Upper lobe of right lung (tissue), 1 donor: ENCODE data around the gene ANKRD11. TPM values are rescaled to one million over a fixed set of nuclear protein-coding genes. Genes with fewer than 3 reads are reported as not detected.
"Not testable (repeated sequence)": the region's sequence is repeated elsewhere in the genome, so short reads cannot be mapped to it uniquely, and the experiment has no call there.

Experiments used
- ATAC-seq: fragments of 200-7000 bp; cut with Tn5 transposase; one replicate; pipeline ENCODE4 v1.9.1; 2020; ENCODE audit warnings: mild to moderate bottlenecking, moderate library complexity
- DNase-seq: peaks from one replicate; pipeline ENCODE4 v3.0.0-alpha.2; 2020
- H3K27ac ChIP-seq: fragments of 200-600 bp; one replicate; pipeline ENCODE4 v1.8.0; 2022
- H3K27me3 ChIP-seq: fragments of 200-600 bp; one replicate; pipeline ENCODE4 v1.8.0; 2022; ENCODE audit warnings: mild to moderate bottlenecking
- H3K36me3 ChIP-seq: fragments of 200-600 bp; one replicate; pipeline ENCODE4 v1.8.0; 2022
- H3K4me1 ChIP-seq: fragments of 200-600 bp; one replicate; pipeline ENCODE4 v1.8.0; 2022
- H3K4me3 ChIP-seq: fragments of 200-600 bp; one replicate; pipeline ENCODE4 v1.8.0; 2022; ENCODE audit warnings: mild to moderate bottlenecking
- H3K9me3 ChIP-seq: fragments of 200-600 bp; one replicate; pipeline ENCODE4 v1.8.0; 2022
- CTCF ChIP-seq: fragments of 200-600 bp; IDR thresholded peaks from one replicate; pipeline ENCODE4 v1.8.0; 2022; ENCODE audit warnings: antibody characterized with exemption
- intact Hi-C: fragments of 100-400 bp; cut with DNase I; formaldehyde crosslinking; loops from one replicate; pipeline ENCODE4 v1.11.0; 2022
- total RNA-seq: library from RNA; stranded (reverse); fragmentation: NEBNext Ultra II Directional; extraction: Animal tissue kit (Norgen Biotek cat#: 25700); gene quantifications from one replicate; pipeline ENCODE4 v1.2.1, GENCODE V29; 2021
- donor health status: DM: no; HTN: yes; CAD: no; lungs with severe emphysema.

Gene ANKRD11
- total RNA-seq, 1 donor from 2014 or later: 125 TPM

GRCh38 chr16:89334050-89334449, 156.3 kb downstream of the ANKRD11 start:
- DNase-seq (no peak), ATAC-seq (no peak)
- peak overlapping the region; percentile 20 for H3K27ac ChIP-seq
- peaks cover 65% of the 10 kb centered on the region for H3K4me1 ChIP-seq
- H3K36me3 ChIP-seq: no peaks in the 10 kb centered on the region
- H3K9me3 ChIP-seq: no peaks in the 10 kb centered on the region
- H3K4me3 ChIP-seq: no peak overlapping the region
- H3K27me3 ChIP-seq: no peaks in the 10 kb centered on the region
- intact Hi-C loops: loop anchor here (10.0 kb wide), 1 partner anchor 151 kb away; no protein-coding TSS in a partner anchor
- no peak for TF ChIP-seq CTCF

- TF ChIP-seq CTCF: peak; percentile 63
- H3K4me3 ChIP-seq, H3K27ac ChIP-seq, H3K9me3 ChIP-seq, H3K27me3 ChIP-seq, H3K36me3 ChIP-seq: not testable (repeated sequence)
- ATAC-seq (peak; percentile 84), DNase-seq (peak; percentile 52)
- peaks cover 66% of the 10 kb centered on the region for H3K4me1 ChIP-seq
- intact Hi-C loops: loop anchor here (10.0 kb wide), 1 partner anchor 151 kb away; no protein-coding TSS in a partner anchor
Measured at GRCh38 chr16:89333401-89334001, 156.9 kb downstream of the ANKRD11 start.

- TF ChIP-seq CTCF: no peak
- intact Hi-C loops: loop anchor here (10.0 kb wide), 1 partner anchor 152 kb away; no protein-coding TSS in a partner anchor
- Histone ChIP-seq H3K36me3 (no peaks in the 10 kb centered on the region), H3K4me1 (peaks cover 66% of the 10 kb centered on the region), H3K4me3 (no peak overlapping the region), H3K27me3 (no peaks in the 10 kb centered on the region), H3K9me3 (no peaks in the 10 kb centered on the region), H3K27ac (no peak overlapping the region)
- DNase-seq (peak; percentile 29), ATAC-seq (no peak)
Measured at GRCh38 chr16:89332902-89333245, 157.5 kb downstream of the ANKRD11 start.

GRCh38 chr16:89332243-89332901, 158.0 kb downstream of the ANKRD11 start:
- DNase-seq (peak; percentile 35), ATAC-seq (no peak)
- peaks cover 62% of the 10 kb centered on the region for H3K4me1 ChIP-seq
- no peak overlapping the region for H3K27ac ChIP-seq
- H3K36me3 ChIP-seq: no peaks in the 10 kb centered on the region
- no peaks in the 10 kb centered on the region for H3K27me3 ChIP-seq
- intact Hi-C loops: loop anchor here (10.0 kb wide), 1 partner anchor 152 kb away; no protein-coding TSS in a partner anchor
- no peaks in the 10 kb centered on the region for H3K9me3 ChIP-seq
- no peak for TF ChIP-seq CTCF
- no peak overlapping the region for H3K4me3 ChIP-seq

GRCh38 chr16:89331371-89332109, 158.8 kb downstream of the ANKRD11 start:
- Histone ChIP-seq H3K4me3 (no peak overlapping the region), H3K9me3 (no peaks in the 10 kb centered on the region), H3K27ac (no peak overlapping the region), H3K36me3 (no peaks in the 10 kb centered on the region), H3K4me1 (peaks cover 63% of the 10 kb centered on the region), H3K27me3 (no peaks in the 10 kb centered on the region)
- ATAC-seq (no peak), DNase-seq (peak; percentile 26)
- intact Hi-C loops: loop anchor here (10.0 kb wide), 1 partner anchor 153 kb away; no protein-coding TSS in a partner anchor
- no peak for TF ChIP-seq CTCF
